K562 (cell line): Measurements from ENCODE around the gene AFM. TPM values are rescaled to one million over a fixed set of nuclear protein-coding genes. Genes with fewer than 3 reads are reported as not detected.

Experiments
- BHLHE40 ChIP-seq: IDR thresholded peaks from 2 replicates; pipeline ENCODE4 v1.6.1; 2011; ENCODE audit warnings: low read length, improper control_type of control experiment
- CBX8 ChIP-seq: fragments of 200-600 bp; sonication (generic); IDR thresholded peaks from 2 replicates; pipeline ENCODE4 v1.6.1; 2012; ENCODE audit warnings: borderline replicate concordance, mixed run types, low read depth, mild to moderate bottlenecking, moderate library complexity, mixed read lengths, low read length, control low read depth, inconsistent platforms; ENCODE audit not compliant: poor library complexity, severe bottlenecking; ENCODE audit errors: extremely low read depth
- DPF2 ChIP-seq: fragments of 450-650 bp; IDR thresholded peaks from 2 replicates; pipeline ENCODE4 v1.6.1; 2016
- EP300 ChIP-seq: IDR thresholded peaks from 2 replicates; pipeline ENCODE4 v1.6.1; 2012; ENCODE audit warnings: low read length, improper control_type of control experiment
- GATAD2B ChIP-seq: fragments of 450-650 bp; IDR thresholded peaks from 2 replicates; pipeline ENCODE4 v1.6.1; 2017; ENCODE audit warnings: mild to moderate bottlenecking, borderline replicate concordance
- HDAC2 ChIP-seq: fragments of 450-650 bp; IDR thresholded peaks from 2 replicates; pipeline ENCODE4 v1.6.1; 2016; ENCODE audit warnings: mild to moderate bottlenecking
- KAT7 ChIP-seq: sonication (generic); formaldehyde crosslinking; IDR thresholded peaks from 2 replicates; pipeline ENCODE4 v1.8.0; 2022; ENCODE audit warnings: missing genetic modification reagents, mild to moderate bottlenecking, borderline replicate concordance
- NR2F6 ChIP-seq: fragments of 450-650 bp; formaldehyde crosslinking; IDR thresholded peaks from 2 replicates; pipeline ENCODE4 v1.4.0; 2020; ENCODE audit warnings: mild to moderate bottlenecking
- RNF219 ChIP-seq: fragments of 250-450 bp; sonication (Bioruptor Pico); IDR thresholded peaks from 2 replicates; pipeline ENCODE4 v1.5.0; 2022; ENCODE audit warnings: mild to moderate bottlenecking
- SETDB1 ChIP-seq: IDR thresholded peaks from one replicate; pipeline ENCODE4 v1.6.1; 2012; ENCODE audit warnings: low read length, control low read depth, inconsistent platforms
- ZFP1 ChIP-seq: fragments of 450-650 bp; formaldehyde crosslinking; IDR thresholded peaks from 2 replicates; pipeline ENCODE4 v1.4.0; 2020; ENCODE audit warnings: mild to moderate bottlenecking, mixed read lengths
- ZNF263 ChIP-seq: sonication (generic); formaldehyde crosslinking; IDR thresholded peaks from 2 replicates; pipeline ENCODE4 v1.8.0; 2022; ENCODE audit warnings: mild to moderate bottlenecking, missing genetic modification reagents, borderline replicate concordance
- ZNF583 ChIP-seq: fragments of 250-450 bp; sonication (Bioruptor Pico); IDR thresholded peaks from 2 replicates; pipeline ENCODE4 v1.4.0; 2020
- ZNF785 ChIP-seq: fragments of 250-450 bp; sonication (Bioruptor Pico); IDR thresholded peaks from 2 replicates; pipeline ENCODE4 v1.4.0; 2020; ENCODE audit warnings: mild to moderate bottlenecking
- polyA plus RNA-seq, 8 experiments: library from polyadenylated mRNA; depleted of rRNA in 4 of 8; stranded (reverse) in 5 of 8; unstranded in 3 of 8; fragments of >200 nt; fragmentation: Nextera tagmentation in 2 of 8; fragmentation: Illumina TruSeq in 1 of 8; extraction: Ambion mirVana in 2 of 8; extraction: Trizol in 1 of 8; gene quantifications; 2 replicates each; pipeline versions ENCODE4 v1.2.1 to v1.2.3, GENCODE V29; 2011 to 2014; ENCODE audit warnings: inconsistent platforms in 1 of 8, missing spikeins in 1 of 8
- total RNA-seq, 7 experiments: library from RNA; depleted of rRNA in 6 of 7; stranded (reverse); fragments of >200 nt in 6 of 7; fragmentation: Illumina TruSeq in 2 of 7; extraction: Trizol in 2 of 7; gene quantifications; 2 replicates each; pipeline versions ENCODE4 v1.2.1 to v1.2.3, GENCODE V29; 2011 to 2021; ENCODE audit warnings: low replicate concordance in 1 of 7
- TF ChIP-seq, protein P1 (sequence below), 3 experiments: fragments of 200-800 bp in 1 of 3; sonication (Bioruptor generic) in 1 of 3; sonication (generic) in 1 of 3; formaldehyde crosslinking in 1 of 3; IDR thresholded peaks; 2 replicates each; pipeline versions ENCODE4 v1.6.1 to v1.8.0; 2016 to 2022; ENCODE audit warnings: mild to moderate bottlenecking in 2 of 3, missing compliant biosample characterization in 2 of 3, missing genetic modification characterization in 2 of 3, missing genetic modification reagents in 1 of 3
- TF ChIP-seq, protein P2 (sequence below): sonication (generic); formaldehyde crosslinking; IDR thresholded peaks from 2 replicates; pipeline ENCODE4 v1.8.0; 2022; ENCODE audit warnings: mild to moderate bottlenecking, missing genetic modification reagents

The AFM gene
- total and polyA plus RNA-seq, 9 of the 15 experiments (the other 6 are each of a cell fraction or from before 2014, with no cell fraction given) = 0.07 to 0.15 (median 0.12) TPM; not detected in 5

DNA sequence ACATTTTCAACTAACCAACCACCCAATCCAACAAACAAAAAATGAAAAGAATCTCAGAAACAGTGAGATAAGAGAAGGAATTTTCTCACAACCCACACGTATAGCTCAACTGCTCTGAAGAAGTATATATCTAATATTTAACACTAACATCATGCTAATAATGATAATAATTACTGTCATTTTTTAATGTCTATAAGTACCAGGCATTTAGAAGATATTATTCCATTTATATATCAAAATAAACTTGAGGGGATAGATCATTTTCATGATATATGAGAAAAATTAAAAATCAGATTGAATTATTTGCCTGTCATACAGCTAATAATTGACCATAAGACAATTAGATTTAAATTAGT is 49.8 kb upstream of the AFM start (continued):
- TF ChIP-seq EP300 = no peak
- TF ChIP-seq NR2F6 = no peak
- TF ChIP-seq ZNF263 (CRISPR knock-in tag) = no peak
- TF ChIP-seq RNF219 = no peak
- TF ChIP-seq, protein P1, sequence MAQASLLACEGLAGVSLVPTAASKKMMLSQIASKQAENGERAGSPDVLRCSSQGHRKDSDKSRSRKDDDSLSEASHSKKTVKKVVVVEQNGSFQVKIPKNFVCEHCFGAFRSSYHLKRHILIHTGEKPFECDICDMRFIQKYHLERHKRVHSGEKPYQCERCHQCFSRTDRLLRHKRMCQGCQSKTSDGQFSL (CRISPR knock-in tag; IDR thresholded peaks at IDR 0.05) = no peak
- TF ChIP-seq, protein P1 (tag; IDR thresholded peaks at IDR 0.05) = no peak
- TF ChIP-seq ZNF583 = no peak
- no peak for TF ChIP-seq DPF2
- TF ChIP-seq GATAD2B = no peak
- TF ChIP-seq CBX8 = no peak
- TF ChIP-seq ZFP1 (CRISPR knock-in tag) = no peak
- TF ChIP-seq BHLHE40 = no peak
- no peak for TF ChIP-seq SETDB1
- TF ChIP-seq, protein P2, sequence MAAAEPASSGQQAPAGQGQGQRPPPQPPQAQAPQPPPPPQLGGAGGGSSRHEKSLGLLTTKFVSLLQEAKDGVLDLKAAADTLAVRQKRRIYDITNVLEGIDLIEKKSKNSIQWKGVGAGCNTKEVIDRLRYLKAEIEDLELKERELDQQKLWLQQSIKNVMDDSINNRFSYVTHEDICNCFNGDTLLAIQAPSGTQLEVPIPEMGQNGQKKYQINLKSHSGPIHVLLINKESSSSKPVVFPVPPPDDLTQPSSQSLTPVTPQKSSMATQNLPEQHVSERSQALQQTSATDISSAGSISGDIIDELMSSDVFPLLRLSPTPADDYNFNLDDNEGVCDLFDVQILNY = no peak
- TF ChIP-seq KAT7 = no peak
- TF ChIP-seq HDAC2 = no peak
- no peak for TF ChIP-seq ZNF785 (CRISPR knock-in tag)
